Caco-2 (cell line): ENCODE data around the gene ACTN2. TPM values are rescaled to one million over a fixed set of nuclear protein-coding genes. Genes with fewer than 3 reads are reported as not detected.

Source experiments
- BruUV-seq: library from RNA; stranded (reverse); fragments of 400-500 nt; replicated peaks from 2 replicates; lab custom pipeline; 2021; lab: Mats Ljungman, UMichigan
- CTCF ChIA-PET: fragments of 300-600 bp; sonication (Branson Sonifier 250); formaldehyde crosslinking; loops from one replicate; lab custom pipeline; 2022; ENCODE audit warnings: antibody characterized with exemption; lab: Charles Lee
- POLR2A ChIA-PET: fragments of 300-600 bp; sonication (Branson Sonifier 250); formaldehyde crosslinking; loops from one replicate; lab custom pipeline; 2022; ENCODE audit warnings: antibody characterized with exemption; lab: Charles Lee
- DNase-seq, 2 experiments: peaks; one replicate each; pipeline versions ENCODE4 v3.0.0 to v3.0.0-alpha.2; 2020 to 2022
- H3K27me3 ChIP-seq: replicated peaks from 2 replicates; pipeline ENCODE4 v1.6.0; 2011; ENCODE audit warnings: low read length; ENCODE audit not compliant: control insufficient read depth, insufficient read depth
- H3K36me3 ChIP-seq: 2 replicates; pipeline ENCODE4 v1.5.1; 2011; ENCODE audit warnings: low read length; ENCODE audit not compliant: control insufficient read depth, insufficient read depth
- H3K4me1 ChIP-seq: fragments of 250-450 bp; sonication (Bioruptor Pico); 2 replicates; pipeline ENCODE4 v1.5.1; 2020; ENCODE audit warnings: mild to moderate bottlenecking
- H3K4me3 ChIP-seq: 2 replicates; pipeline ENCODE4 v1.5.1; 2011; ENCODE audit warnings: low read depth, mild to moderate bottlenecking, control low read depth, low read length
- H3K9me3 ChIP-seq: fragments of 250-450 bp; sonication (Bioruptor Pico); 2 replicates; pipeline ENCODE4 v1.5.1; 2020; ENCODE audit warnings: mild to moderate bottlenecking, moderate library complexity
- H3K27ac Mint-ChIP-seq: one replicate; pipeline ENCODE4 v1.8.0; 2022; ENCODE audit warnings: mixed read lengths; ENCODE audit not compliant: unreplicated experiment
- H3K27me3 Mint-ChIP-seq: one replicate; pipeline ENCODE4 v1.8.0; 2022; ENCODE audit warnings: mixed read lengths; ENCODE audit not compliant: insufficient read depth, unreplicated experiment
- H3K36me3 Mint-ChIP-seq: one replicate; pipeline ENCODE4 v1.8.0; 2022; ENCODE audit warnings: mild to moderate bottlenecking, mixed read lengths; ENCODE audit not compliant: insufficient read depth, unreplicated experiment
- H3K4me1 Mint-ChIP-seq: one replicate; pipeline ENCODE4 v1.8.0; 2022; ENCODE audit warnings: low read depth, mixed read lengths; ENCODE audit not compliant: unreplicated experiment
- H3K4me3 Mint-ChIP-seq: one replicate; pipeline ENCODE4 v1.8.0; 2022; ENCODE audit warnings: mild to moderate bottlenecking, moderate library complexity, mixed read lengths; ENCODE audit not compliant: unreplicated experiment
- H3K9me3 Mint-ChIP-seq: one replicate; pipeline ENCODE4 v1.8.0; 2022; ENCODE audit warnings: mixed read lengths; ENCODE audit not compliant: unreplicated experiment
- intact Hi-C: fragments of 100-400 bp; cut with micrococcal nuclease; formaldehyde crosslinking; loops from one replicate; pipeline ENCODE4 v1.10.0; 2022; ENCODE audit not compliant: unreplicated experiment
- total RNA-seq: library from RNA; stranded (reverse); gene quantifications from 2 replicates; pipeline ENCODE4 v1.2.3, GENCODE V29; 2022
- TF ChIP-seq, protein P1 (sequence below), 2 experiments: fragments of 200-600 bp in 1 of 2; IDR thresholded peaks; 1 replicate in 1 of 2; 2 replicates in 1 of 2; pipeline versions ENCODE4 v1.5.1 to v1.8.0; 2011 to 2022; ENCODE audit warnings: antibody characterized with exemption in 1 of 2, control low read depth in 1 of 2, inconsistent platforms in 1 of 2, low read depth in 1 of 2, low read length in 1 of 2, mild to moderate bottlenecking in 1 of 2, moderate library complexity in 1 of 2; ENCODE audit not compliant: insufficient read depth in 1 of 2, severe bottlenecking in 1 of 2, unreplicated experiment in 1 of 2

ACTN2 gene
- total RNA-seq, 1 experiment from 2014 or later = not detected

DNA sequence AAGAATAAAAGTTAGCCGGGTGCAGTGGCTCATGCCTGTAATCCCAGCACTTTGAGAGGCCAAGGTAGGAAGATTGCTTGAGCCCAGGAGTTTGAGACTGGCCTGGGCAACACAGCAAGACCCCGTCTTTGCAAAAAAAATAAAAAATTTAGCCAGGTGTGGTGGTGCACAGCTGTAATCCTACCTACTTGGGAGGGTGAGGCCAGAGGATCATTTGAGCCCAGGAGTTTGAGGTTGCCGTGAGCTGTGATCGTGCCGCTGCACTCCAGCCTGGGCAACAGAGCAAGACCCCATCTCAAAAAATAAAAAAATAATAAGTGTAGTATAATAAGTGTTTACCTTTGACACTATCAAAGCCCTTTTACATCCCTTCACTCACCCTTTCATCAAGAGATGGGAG, 5.0 kb downstream of the ACTN2 start:
- TF ChIP-seq, protein P1, sequence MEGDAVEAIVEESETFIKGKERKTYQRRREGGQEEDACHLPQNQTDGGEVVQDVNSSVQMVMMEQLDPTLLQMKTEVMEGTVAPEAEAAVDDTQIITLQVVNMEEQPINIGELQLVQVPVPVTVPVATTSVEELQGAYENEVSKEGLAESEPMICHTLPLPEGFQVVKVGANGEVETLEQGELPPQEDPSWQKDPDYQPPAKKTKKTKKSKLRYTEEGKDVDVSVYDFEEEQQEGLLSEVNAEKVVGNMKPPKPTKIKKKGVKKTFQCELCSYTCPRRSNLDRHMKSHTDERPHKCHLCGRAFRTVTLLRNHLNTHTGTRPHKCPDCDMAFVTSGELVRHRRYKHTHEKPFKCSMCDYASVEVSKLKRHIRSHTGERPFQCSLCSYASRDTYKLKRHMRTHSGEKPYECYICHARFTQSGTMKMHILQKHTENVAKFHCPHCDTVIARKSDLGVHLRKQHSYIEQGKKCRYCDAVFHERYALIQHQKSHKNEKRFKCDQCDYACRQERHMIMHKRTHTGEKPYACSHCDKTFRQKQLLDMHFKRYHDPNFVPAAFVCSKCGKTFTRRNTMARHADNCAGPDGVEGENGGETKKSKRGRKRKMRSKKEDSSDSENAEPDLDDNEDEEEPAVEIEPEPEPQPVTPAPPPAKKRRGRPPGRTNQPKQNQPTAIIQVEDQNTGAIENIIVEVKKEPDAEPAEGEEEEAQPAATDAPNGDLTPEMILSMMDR (IDR thresholded peaks at IDR 0.05; ENCODE audit: insufficient read depth in 1 of 2, low read depth in 1 of 2, low read length in 1 of 2, severe bottlenecking in 1 of 2, unreplicated experiment in 1 of 2) = no peak
- BruUV-seq = no TSS peak
- ChIA-PET CTCF (no interaction called here), POLR2A (interaction anchor here (0.6 kb wide), 1 partner anchor 24 kb away, joined by 5 read pairs; no protein-coding TSS in a partner anchor)
- Mint-ChIP-seq H3K4me3 (no peak overlapping the region), H3K27ac (no peak overlapping the region), H3K9me3 (no peaks in the 10 kb centered on the region), H3K4me1 (no peaks in the 10 kb centered on the region), H3K27me3 (peaks cover 22% of the 10 kb centered on the region), H3K36me3 (no peaks in the 10 kb centered on the region)
- Histone ChIP-seq H3K36me3 (no peaks in the 10 kb centered on the region), H3K9me3 (no peaks in the 10 kb centered on the region), H3K4me1 (no peaks in the 10 kb centered on the region), H3K4me3 (no peak overlapping the region), H3K27me3 (no peaks in the 10 kb centered on the region; the same call in 1 of the 2 replicates)
- no peak for DNase-seq
- intact Hi-C loops = no loop called here

DNA sequence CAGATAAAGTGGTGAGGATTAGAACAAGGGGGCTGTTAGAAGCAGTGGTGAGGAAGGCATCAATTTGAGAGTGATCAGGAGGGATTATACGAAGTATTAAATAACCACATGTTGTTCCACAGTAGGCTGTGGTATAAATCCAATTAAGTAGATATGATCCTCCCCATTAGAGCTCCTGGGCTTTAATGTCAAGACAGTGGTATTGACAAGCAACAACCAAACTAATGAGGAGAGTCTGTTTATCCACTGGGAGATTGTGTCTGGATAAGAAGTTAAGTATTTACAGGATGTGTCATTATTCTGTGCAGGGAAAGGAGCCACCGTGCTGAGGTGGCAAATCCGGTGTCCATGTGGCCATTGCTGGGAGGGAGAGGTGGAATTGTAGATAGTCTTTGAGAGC, 5.8 kb downstream of the ACTN2 start:
- Mint-ChIP-seq H3K27me3 (peaks cover 23% of the 10 kb centered on the region), H3K27ac (no peak overlapping the region), H3K36me3 (no peaks in the 10 kb centered on the region), H3K4me1 (no peaks in the 10 kb centered on the region), H3K9me3 (no peaks in the 10 kb centered on the region), H3K4me3 (no peak overlapping the region)
- ChIA-PET CTCF (interaction anchor here (0.6 kb wide), 1 partner anchor 1068 kb away, joined by 6 read pairs; no protein-coding TSS in a partner anchor), POLR2A (no interaction called here)
- H3K36me3 ChIP-seq = no peaks in the 10 kb centered on the region
- intact Hi-C loops = no loop called here
- H3K4me3 ChIP-seq = no peak overlapping the region
- TF ChIP-seq, protein P1 (IDR thresholded peaks at IDR 0.05; ENCODE audit: insufficient read depth in 1 of 2, low read depth in 1 of 2, low read length in 1 of 2, severe bottlenecking in 1 of 2, unreplicated experiment in 1 of 2) = no peak
- no peak for DNase-seq
- H3K4me1 ChIP-seq = no peaks in the 10 kb centered on the region
- H3K9me3 ChIP-seq = no peaks in the 10 kb centered on the region
- no peaks in the 10 kb centered on the region; the same call in 1 of the 2 replicates for H3K27me3 ChIP-seq
- BruUV-seq = no TSS peak

DNA sequence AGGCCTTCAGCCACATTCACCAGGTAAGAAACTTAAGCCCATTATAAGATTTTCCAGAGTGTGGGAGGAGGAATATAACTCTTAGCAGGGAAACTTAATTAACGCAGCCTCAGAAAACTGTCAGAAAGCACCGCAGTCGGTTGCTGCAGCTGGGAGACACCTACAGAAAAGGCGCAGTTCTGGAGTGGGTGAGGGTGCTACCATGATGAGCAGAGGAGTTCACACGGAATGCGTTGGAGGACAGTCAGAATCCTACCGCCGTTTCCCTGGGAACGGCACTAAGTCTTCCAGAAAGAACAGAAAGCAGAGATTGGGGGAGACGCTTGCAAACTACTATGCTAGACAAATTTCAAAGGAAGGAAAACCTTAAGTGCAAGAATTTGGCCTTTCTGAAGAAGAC, 6.4 kb downstream of the ACTN2 start:
- intact Hi-C loops = no loop called here
- Histone ChIP-seq H3K4me1 (no peaks in the 10 kb centered on the region), H3K9me3 (no peaks in the 10 kb centered on the region), H3K36me3 (no peaks in the 10 kb centered on the region), H3K4me3 (no peak overlapping the region), H3K27me3 (no peaks in the 10 kb centered on the region; the same call in 1 of the 2 replicates)
- no TSS peak for BruUV-seq
- no peaks in the 10 kb centered on the region for H3K4me1 Mint-ChIP-seq
- H3K36me3 Mint-ChIP-seq = no peaks in the 10 kb centered on the region
- no peaks in the 10 kb centered on the region for H3K9me3 Mint-ChIP-seq
- TF ChIP-seq, protein P1 (IDR thresholded peaks at IDR 0.05; ENCODE audit: insufficient read depth in 1 of 2, low read depth in 1 of 2, low read length in 1 of 2, severe bottlenecking in 1 of 2, unreplicated experiment in 1 of 2) = no peak
- H3K27ac Mint-ChIP-seq = no peak overlapping the region
- H3K27me3 Mint-ChIP-seq = peaks cover 21% of the 10 kb centered on the region
- DNase-seq = no peak
- no peak overlapping the region for H3K4me3 Mint-ChIP-seq
- CTCF ChIA-PET = no interaction called here
- POLR2A ChIA-PET = no interaction called here
